HG02870 (cell line): ENCODE data around the gene PRSS53.

ENCODE experiments used
- ATAC-seq: cut with Tn5 transposase; IDR thresholded peaks from one replicate; pipeline ENCODE4 v1.9.1; 2021; ENCODE audit warnings: mild to moderate bottlenecking, moderate library complexity; ENCODE audit not compliant: unreplicated experiment

The PRSS53 gene

DNA sequence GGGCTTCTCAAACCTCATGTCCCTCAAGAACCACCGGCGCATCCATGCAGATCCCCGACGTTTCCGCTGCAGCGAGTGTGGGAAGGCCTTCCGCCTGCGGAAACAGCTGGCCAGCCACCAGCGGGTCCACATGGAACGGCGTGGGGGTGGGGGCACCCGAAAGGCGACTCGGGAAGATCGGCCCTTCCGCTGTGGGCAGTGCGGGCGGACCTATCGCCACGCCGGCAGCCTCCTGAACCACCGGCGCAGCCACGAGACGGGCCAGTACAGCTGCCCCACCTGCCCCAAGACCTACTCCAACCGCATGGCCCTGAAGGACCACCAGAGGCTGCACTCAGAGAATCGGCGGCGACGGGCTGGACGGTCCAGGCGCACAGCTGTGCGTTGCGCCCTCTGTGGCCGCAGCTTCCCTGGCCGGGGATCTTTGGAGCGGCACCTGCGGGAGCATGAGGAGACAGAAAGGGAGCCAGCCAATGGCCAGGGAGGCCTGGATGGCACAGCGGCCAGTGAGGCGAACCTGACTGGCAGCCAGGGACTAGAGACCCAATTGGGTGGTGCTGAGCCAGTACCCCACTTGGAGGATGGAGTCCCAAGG, 8.6 kb downstream of the PRSS53 start:
- no peak for ATAC-seq

DNA sequence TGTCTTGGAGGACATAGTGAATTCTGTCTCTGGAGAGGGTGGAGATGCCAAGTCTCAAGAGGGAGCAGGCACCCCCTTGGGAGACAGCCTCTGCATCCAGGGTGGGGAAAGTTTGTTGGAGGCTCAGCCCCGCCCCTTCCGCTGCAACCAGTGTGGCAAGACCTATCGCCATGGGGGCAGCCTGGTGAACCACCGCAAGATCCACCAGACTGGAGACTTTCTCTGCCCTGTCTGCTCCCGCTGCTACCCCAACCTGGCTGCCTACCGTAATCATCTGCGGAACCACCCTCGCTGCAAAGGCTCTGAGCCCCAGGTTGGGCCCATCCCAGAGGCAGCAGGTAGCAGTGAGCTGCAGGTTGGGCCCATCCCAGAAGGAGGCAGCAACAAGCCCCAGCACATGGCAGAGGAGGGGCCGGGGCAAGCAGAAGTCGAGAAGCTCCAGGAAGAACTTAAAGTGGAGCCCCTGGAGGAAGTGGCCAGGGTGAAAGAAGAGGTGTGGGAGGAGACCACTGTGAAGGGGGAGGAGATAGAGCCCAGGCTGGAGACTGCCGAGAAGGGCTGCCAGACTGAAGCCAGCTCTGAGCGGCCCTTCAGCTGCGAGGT, 9.3 kb downstream of the PRSS53 start:
- no peak for ATAC-seq

DNA sequence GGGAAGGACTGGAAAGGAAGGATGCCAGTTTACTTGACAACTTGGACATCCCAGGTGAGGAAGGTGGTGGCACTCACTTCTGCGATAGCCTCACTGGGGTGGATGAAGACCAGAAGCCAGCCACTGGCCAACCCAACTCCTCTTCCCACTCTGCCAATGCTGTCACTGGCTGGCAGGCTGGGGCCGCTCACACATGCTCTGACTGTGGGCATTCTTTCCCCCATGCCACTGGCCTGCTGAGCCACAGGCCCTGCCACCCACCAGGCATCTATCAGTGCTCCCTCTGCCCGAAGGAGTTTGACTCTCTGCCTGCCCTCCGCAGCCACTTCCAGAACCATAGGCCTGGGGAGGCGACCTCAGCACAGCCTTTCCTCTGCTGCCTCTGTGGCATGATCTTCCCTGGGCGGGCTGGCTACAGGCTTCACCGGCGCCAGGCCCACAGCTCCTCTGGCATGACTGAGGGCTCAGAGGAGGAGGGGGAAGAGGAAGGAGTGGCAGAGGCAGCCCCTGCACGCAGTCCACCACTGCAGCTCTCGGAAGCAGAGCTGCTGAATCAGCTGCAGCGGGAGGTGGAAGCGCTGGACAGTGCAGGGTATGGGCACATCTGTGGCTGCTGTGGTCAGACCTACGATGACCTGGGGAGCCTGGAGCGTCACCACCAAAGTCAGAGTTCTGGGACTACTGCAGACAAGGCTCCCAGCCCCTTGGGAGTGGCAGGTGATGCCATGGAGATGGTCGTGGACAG, 10.0 kb downstream of the PRSS53 start:
- ATAC-seq: no peak

DNA sequence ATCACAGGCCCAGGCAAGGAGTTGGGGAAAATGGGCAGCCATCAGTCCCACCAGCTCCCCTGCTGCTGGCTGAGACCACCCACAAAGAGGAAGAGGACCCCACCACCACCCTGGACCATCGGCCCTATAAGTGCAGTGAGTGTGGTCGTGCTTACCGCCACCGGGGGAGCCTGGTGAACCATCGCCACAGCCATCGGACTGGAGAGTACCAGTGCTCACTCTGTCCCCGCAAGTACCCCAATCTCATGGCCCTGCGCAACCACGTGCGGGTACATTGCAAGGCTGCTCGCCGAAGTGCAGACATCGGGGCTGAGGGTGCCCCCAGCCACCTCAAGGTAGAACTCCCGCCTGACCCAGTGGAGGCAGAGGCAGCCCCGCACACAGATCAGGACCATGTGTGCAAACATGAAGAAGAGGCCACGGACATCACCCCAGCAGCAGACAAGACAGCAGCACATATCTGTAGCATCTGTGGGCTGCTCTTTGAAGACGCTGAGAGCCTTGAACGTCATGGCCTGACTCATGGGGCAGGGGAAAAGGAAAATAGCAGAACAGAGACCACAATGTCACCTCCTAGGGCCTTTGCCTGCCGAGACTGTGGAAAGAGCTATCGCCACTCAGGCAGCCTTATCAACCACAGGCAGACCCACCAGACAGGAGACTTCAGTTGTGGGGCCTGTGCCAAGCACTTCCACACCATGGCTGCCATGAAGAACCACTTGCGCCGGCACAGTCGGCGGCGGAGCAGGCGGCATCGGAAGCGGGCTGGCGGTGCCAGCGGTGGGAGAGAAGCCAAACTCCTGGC, 10.9 kb downstream of the PRSS53 start:
- no peak for ATAC-seq

DNA sequence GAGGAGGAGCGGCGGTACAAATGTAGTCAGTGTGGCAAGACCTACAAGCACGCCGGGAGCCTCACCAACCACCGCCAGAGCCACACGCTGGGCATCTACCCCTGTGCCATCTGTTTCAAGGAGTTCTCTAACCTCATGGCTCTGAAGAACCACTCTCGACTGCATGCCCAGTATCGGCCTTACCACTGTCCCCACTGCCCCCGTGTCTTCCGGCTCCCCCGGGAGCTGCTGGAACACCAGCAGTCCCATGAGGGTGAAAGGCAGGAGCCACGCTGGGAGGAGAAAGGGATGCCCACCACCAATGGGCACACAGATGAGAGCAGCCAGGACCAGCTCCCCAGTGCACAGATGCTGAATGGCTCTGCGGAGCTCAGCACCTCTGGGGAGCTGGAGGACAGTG, 11.7 kb downstream of the PRSS53 start:
- no peak for ATAC-seq

DNA sequence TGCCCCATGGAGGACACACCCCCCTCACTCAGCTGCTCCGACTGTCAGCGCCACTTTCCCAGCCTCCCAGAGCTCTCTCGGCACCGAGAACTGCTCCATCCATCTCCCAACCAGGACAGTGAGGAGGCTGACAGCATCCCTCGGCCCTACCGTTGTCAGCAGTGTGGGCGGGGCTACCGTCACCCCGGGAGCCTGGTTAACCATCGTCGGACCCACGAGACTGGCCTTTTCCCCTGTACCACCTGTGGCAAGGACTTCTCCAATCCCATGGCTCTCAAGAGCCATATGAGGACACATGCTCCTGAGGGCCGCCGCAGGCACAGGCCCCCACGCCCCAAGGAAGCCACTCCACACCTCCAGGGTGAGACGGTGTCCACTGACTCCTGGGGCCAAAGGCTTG, 12.4 kb downstream of the PRSS53 start:
- ATAC-seq: no peak

DNA sequence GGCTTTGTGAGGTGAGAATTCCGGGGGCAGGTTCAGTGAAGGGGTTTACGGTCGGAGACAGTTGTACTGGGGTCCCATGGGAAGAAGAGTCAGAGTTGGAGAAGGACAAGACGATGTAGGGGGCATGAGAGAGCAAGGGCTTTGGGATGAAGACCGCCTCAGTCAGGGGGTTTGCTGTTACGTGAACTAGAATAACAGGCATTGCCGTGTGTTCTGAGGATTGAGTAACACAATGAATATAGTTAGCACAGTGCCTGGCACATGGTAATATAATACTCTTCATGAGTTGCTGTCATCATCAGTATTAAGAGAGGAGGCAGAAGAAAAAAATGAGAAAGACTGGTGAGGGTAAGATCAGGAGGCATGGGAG, 13.9 kb downstream of the PRSS53 start:
- no peak for ATAC-seq

DNA sequence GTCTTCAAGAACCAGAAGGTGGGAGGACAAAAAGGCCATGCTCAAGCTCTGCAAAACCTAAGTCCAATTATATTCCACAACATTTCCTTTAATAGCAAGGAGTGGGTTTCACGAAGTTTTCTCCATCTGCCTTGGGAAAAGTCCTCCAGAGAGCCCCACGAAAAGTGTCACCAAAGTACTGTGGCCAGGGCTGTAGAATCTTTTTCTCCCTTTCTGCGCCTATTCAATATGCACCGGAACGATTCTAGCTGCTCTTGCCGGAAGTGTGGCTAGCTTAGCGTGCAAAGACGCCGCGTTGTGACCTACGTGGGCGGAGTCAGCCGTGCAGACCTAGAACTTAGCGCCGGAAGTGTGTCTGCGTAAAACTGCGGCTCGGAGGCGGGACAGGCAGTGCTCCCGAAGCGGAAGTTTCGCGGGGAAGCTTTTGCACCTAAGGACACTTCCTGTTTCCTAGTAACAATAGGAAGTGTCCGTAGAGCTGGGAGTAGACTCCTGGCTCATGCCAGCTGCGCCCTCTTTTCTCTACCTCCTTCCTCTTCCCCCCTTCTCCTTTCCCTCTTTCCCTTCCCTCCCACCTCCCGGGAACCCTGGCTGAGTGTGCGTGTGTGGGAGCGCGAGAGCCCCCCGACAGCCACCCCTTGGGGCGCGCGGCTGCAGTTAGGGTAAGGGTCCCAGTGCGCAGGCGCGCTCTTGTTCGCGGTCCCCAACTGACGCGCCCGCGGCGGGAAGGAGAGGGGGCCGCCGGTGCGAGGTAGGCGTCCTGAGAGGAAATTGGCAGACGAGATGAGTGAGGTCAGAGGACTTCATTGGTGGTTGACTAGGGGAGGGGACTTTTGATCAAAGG, 14.6 kb downstream of the PRSS53 start, which contains the start of the genes ZNF646 and ZNF668:
Gene ZNF646 (plus strand): TSS at position 453 of the 844 bp plus-strand sequence. CDS start 1,903 bp downstream, outside the sequence.
Gene ZNF668 (minus strand): TSS at position 271 of the 844 bp plus-strand sequence. CDS start 9,781 bp downstream, outside the sequence.
- ATAC-seq: peak; percentile 66

DNA sequence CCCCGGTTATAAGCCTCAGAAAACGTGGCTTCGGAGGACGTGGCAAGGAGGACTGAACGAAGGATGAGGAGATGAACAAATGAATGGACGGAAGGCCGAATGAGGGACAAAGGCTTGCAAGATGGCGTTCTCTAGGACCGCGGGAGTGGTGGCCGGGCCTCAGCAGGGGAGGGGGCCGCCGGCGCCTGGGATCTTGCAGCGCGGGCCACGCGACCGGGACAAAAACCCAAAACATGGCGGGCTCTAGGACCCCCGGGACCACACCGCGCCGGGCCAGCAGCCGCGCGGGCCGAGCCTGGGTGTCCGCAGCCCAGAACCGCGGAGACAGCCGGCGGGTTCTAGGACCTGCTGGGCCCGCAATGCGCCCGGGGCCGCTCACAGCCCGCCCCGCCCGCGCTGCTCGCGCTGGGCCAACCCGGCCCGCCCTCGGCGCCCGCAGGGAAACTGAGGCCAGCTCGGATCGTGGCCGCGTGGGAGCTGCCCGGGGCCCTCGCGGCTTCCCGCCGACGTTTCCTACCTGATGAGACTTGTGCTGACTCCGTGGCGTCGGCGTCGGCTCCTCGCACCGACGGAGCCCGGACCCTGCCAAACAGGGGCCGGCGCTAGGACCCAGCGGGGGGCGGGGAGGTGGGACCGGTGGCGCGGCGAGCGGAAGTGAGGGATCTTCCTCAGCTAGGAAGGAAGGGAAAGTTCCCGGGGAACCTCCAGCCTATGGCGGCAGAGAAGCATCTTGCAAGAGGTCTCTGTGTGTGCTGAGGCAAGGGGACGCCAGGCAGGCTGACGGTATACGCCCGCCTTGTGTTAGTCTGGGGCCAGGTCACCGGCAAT, 15.4 kb downstream of the PRSS53 start:
- peak; percentile 44 for ATAC-seq

DNA sequence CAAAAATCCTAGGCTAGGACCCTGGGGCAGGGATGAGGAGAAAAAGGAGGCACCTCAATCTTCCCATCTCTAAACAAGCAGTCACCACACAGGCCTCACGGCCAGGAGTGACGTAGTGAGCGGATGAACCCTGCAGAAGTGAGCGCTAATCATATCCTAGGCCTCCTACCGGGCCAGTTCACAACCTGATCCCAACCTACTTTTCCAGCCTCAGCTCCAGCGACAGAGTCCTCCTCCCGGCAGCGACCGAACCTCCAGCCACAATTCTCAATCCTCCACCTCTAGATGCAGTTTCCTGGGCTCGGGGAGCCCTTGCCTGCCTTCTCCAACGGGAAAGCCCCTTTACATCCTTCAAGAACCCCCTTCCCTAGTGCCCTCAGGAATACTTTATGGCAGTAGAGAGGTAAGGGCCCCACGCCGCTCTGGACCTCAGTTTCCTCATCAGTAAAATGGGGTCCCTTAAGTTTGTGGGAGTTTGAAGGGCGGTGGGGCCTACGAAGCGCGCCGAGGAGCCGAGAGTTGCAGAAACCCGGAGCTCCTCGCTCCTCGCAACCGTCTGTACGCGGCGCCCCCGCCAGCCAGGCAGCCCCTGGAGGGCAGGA, 16.1 kb downstream of the PRSS53 start:
- no peak for ATAC-seq

DNA sequence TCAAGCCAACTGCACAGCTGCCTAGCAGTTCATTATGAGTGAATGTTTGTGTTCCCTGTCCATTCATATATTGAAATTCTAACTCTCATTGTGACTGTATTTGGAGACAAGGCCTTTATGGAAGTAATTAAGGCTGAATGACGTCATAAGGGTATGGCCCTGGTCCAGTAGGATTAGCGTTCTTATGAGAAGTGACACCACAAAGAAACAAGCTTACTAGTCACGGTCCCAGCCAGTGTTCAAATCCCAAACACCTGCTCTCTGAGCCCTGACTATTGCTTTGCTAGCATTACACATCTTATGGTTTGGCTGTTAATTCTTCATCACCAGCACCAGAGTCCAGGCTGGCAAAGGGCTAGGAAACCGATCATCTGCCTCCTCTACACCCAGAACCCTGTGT, 16.9 kb downstream of the PRSS53 start:
- no peak for ATAC-seq

DNA sequence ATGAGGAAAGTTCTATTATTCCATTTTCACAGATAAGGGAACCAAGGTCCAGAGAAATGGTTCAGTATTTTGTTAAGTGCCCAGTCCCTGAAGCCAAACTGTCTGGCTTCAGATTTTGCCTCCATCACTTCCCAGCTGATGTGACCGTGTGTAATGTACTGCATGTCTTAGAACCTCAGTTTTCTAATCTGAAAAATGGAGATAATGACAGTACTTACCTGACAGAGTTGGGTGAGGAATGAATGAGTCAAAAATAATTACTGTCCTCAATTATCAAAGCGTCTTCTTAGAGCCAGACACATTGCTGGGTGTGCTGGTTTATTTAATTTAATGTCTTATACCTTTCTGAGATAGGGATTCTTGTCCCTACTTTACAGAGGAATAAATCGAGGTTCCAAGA, 21.4 kb downstream of the PRSS53 start:
- no peak for ATAC-seq

DNA sequence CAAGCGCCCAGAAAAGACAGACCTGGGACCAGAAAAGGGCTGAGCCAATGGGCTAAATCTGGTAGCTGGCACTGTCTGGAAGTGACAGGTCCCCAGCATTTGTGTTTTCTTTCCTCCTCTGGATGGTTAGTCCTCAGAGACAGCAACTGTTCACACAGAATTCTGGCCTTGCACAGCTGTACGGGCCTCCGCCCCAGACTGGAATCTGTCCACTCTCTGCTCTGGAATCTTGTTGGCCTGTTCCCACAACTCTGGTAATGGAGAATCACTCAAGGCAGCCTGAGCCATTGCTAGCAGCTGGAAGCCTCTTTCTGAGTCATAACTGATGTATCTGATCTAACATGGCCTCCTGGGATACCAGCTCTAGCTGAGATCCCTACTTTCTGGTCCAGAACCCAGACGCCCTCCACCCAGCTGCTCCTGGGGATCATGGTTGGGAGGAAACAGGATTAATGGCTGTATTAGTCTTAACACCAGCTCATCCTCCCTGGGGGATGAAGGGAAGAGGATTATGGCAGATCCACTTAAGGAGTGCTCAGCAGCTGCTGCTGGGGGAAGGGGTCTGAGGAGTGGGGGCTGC, 23.8 kb downstream of the PRSS53 start:
- no peak for ATAC-seq

DNA sequence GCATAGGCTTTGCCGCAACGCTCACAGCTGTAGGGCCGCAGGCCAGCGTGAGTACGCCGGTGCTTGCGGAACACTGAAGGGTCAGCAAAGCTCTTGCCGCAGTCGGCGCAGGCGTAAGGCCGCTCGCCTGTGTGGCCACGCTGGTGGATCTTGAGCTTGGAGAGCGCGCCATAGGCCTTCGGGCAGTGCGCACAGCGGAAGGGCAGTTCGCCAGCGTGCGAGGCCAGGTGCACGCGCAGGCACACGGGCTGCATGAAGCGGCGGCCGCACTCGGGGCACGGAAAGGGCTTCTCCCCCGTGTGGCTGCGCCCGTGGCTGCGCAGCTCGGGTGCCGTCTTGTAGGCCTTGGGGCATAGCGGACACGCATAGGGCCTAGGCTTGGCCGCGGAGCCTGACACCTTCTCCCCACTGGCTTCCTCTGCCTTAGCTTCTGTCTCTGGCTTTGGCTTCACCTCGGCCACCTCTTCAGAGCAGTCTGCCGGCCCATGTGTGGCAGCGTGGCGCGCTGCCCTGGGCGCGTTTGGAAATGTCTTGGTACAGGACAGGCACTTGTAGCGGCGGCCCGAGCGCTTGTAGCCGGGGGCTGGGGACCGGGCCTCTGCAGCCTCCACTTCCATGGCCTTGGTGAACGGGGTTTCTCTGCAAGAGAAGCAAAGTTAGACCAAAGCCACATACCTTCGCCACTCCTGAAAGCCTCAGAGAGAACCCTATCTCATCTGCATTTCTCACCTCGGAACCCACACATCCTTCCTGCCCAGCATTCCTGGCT, 24.7 kb downstream of the PRSS53 start:
- ATAC-seq: no peak

DNA sequence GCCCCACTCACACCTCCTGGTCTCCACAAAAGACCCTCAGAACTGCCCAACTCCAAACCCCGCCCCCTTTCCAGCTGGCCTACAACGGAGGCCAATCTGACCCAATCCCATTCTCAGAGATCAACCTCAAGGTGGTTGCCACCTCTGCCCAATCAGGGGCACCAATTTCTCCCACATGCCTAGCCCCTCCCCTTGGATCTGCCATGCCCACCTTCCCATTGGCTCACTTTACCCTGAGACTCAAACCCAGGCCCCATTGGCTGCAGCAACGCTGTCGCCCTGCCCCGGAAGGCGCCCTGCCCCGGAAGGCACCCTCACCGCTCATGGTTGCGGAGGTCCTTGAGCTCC, 25.3 kb downstream of the PRSS53 start:
- no peak for ATAC-seq

DNA sequence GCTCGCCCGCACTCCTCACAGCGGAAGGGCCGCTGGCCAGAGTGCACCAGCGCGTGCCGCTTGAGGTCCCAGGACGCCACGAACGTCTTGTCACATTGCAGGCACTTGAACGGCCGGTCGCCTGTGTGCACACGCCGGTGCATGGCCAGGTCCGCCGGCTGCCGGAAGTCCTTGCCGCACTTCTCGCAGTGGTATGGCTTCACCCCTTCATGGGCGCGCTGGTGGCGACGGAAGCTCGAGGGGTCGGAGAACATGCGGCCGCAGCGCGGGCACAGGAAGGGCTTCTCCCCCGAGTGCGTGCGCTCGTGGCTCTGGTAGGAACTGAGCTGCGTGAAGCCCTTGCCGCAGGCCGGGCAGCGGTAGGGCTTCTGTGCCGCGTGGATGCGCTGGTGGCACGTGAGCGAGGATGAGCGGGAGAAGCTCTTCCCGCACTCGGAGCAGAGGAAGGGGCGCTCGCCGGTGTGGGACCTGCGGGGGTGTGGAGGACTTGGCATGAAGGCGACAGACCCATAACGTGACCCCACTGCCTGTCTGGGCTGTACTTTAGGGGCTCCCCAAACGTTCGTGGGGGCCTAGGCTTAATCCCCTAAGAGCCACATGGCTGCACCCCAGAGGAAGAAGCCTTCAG, 26.8 kb downstream of the PRSS53 start:
- no peak for ATAC-seq

DNA sequence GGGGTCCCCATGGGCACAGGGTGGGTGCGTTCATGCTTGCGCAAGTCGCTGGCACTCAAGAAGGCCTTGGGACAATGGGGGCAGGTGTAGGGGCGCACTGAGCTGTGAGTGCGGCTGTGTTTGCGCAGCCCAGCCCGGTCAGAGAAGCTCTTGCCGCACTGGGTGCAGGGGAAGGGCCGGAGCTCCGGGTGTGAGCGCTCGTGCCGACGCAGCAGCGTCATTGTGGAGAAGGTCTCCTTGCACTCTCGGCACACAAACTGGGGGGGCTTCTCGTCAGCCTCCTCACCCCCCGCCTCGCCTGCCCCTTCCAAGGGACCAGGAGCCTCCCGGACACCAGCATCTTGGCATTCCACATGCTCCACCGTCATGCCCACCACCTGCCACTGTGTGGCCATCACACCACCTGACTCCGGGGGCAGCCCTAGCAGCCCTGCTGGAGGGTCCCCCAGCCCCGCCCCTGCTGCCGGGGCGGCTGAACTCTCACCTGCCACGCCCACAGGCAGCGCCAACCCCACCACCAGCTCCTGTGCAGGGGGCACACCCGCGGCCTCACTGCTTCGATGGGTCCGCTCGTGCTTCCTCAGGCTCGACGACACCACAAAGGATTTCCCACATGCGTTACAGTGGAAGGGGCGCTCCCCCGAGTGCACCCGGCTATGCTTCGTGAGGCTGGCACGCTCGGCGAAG, 27.5 kb downstream of the PRSS53 start:
- ATAC-seq: no peak
